AG09309 (cell line): ENCODE data around the gene PDIA3.
"Not testable (repeated sequence)": the region's sequence is repeated elsewhere in the genome, so short reads cannot be mapped to it uniquely, and the experiment has no call there.

Experiments
- DNase-seq: peaks from one replicate; pipeline ENCODE4 v3.0.0-alpha.2; 2010; ENCODE audit warnings: low read depth
- H3K4me3 ChIP-seq: 2 replicates; pipeline ENCODE4 v1.5.1; 2011; ENCODE audit warnings: mild to moderate bottlenecking, low read depth, low read length, moderate library complexity; ENCODE audit not compliant: control insufficient read depth
- TF ChIP-seq, protein P1 (sequence below): IDR thresholded peaks from 2 replicates; pipeline ENCODE4 v1.5.1; 2011; ENCODE audit warnings: mild to moderate bottlenecking, low read depth, low read length, inconsistent platforms; ENCODE audit not compliant: insufficient read depth, control insufficient read depth; ENCODE audit errors: missing control alignments

PDIA3 gene

DNA sequence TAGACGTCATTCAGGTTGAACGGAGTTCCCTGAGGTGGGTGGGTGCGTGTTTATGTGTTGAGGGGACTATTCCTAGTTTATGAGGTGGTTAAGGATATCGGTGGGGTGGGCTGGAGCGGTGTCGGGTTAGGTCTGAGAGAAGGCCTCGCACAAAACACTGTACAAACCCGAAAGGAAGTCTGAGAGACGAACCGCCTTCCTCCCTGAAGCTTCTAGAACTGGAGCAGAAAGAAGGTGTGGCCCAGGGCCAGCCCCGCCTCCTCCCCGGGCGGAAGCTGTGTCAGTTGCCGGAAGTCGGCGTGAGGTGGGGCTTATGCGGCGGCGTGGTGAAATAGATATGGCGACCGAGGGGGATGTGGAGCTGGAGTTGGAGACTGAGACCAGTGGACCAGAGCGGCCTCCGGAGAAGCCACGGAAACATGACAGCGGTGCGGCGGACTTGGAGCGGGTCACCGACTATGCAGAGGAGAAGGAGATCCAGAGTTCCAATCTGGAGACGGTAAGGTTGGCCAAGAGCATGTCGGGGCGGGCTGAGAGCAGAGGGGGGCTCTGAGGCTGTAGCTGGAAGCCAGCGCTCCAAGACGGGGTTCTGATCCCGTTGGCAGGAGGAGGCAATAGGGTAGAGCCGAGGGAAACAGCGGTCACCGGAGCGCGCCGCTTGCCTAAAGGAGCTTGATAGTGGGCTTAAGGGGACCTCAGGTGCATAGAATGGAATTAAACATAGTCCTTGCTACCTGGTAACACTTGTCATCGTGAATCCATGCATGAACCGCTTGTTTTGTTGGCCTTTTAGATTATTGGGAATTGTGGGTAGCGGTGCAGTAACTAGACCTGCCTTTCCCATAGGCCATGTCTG, 54.3 kb downstream of the PDIA3 start, which contains the start of gene HYPK:
TSS of gene HYPK (plus strand) at position 314 of the 856 bp plus-strand sequence. CDS start at position 338, 24 bp downstream.
- peak within 1 kb of the TSS; percentile 95 for H3K4me3 ChIP-seq
- DNase-seq = peak; percentile 42
- TF ChIP-seq, protein P1, sequence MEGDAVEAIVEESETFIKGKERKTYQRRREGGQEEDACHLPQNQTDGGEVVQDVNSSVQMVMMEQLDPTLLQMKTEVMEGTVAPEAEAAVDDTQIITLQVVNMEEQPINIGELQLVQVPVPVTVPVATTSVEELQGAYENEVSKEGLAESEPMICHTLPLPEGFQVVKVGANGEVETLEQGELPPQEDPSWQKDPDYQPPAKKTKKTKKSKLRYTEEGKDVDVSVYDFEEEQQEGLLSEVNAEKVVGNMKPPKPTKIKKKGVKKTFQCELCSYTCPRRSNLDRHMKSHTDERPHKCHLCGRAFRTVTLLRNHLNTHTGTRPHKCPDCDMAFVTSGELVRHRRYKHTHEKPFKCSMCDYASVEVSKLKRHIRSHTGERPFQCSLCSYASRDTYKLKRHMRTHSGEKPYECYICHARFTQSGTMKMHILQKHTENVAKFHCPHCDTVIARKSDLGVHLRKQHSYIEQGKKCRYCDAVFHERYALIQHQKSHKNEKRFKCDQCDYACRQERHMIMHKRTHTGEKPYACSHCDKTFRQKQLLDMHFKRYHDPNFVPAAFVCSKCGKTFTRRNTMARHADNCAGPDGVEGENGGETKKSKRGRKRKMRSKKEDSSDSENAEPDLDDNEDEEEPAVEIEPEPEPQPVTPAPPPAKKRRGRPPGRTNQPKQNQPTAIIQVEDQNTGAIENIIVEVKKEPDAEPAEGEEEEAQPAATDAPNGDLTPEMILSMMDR = no peak

DNA sequence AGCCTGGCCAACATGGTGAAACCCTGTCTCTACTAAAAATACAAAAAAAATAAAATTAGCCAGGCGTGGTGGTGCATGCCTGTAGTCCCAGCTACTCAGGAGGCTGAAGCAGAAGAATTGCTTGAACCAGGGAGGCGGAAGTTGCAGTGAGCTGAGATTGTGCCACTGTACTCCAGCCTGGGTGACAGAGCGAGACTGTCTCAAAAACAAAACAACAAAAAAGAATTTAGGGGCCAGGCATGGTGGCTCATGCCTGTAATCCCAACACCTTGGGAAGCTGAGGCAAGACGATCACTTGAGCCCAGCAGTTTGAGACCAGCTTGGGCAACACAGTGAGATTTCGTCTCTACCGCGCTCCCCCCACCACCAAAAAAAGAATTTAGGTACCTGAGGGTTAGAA, 56.4 kb downstream of the PDIA3 start:
- not testable (repeated sequence) for H3K4me3 ChIP-seq, DNase-seq

DNA sequence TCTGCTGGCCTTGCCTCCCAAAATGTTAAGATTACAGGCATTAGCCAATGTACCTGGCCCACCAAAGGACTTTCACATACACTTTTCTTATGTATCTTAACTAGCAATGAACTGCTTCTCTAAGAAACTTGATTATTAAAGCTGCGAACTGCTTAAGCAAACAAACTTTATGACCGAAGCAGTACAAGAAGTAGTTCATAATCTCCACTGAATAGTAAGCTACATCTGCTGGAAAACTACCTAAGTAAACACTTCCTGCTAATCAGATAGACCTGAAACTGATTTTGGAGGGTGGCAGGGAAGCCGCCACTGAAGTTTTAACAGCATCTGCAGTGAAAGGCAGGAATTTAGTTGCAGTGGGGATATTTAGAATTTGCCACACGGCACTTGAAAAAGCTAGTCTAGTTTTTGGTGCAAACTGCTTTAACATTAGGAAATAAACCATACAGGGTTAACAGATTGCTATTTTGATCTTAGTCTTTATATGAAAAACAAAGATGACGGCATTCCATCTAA, 62.3 kb downstream of the PDIA3 start:
- TF ChIP-seq, protein P1 = no peak
- no peak for DNase-seq
- H3K4me3 ChIP-seq = no peak overlapping the region

DNA sequence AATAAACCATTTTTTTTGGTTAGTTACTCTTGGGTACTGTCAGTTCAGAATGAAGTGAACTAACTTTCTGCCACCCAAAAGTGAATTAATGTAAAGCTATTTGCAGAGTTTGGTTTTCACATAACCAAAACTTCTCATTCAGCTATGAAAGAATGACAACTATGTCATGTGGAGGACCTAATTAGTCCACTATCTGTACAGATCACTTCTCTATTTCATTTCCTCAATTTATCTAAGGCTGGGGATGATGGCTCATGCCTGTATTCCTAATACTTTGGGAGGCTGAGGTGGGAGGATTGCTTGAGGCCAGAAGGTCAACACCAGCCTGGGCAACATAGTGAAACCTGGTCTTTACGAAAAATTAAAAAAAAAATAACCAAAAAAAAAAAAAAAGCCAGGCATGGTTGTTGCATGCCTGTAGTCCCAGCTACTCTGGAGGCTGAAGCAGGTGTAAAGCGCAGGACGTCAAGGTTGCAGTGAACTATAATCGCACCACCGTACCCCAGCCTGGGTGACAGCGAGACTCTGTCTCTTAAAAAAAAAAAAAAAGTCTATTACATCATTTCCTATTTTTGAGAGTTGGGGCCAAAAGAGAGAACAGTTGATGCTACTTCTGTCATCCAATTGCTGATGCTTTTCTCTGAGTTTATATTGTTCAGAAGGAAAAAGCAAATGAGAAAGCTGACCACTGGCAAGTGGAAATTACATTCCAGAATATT, 62.9 kb downstream of the PDIA3 start:
- DNase-seq = no peak
- H3K4me3 ChIP-seq = no peak overlapping the region
- TF ChIP-seq, protein P1 = no peak

DNA sequence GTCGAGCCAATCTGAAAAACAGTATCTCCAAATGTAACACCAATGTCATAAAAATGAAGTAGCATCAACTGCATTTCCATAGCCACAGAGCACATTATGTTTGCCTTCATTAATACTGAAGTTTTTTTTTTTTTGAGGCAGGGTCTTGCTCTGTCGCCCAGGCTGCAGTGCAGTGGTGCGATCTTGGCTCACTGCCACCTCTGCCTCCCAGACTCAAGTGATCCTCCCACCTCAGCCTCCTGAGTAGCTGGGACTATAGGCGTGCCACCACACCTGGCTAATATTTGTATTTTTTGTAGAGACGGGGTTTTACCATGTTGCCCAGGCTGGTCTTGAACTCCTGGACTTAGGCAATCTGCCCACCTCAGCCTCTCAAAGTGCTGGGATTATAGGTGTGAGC, 68.8 kb downstream of the PDIA3 start:
- not testable (repeated sequence) for H3K4me3 ChIP-seq

DNA sequence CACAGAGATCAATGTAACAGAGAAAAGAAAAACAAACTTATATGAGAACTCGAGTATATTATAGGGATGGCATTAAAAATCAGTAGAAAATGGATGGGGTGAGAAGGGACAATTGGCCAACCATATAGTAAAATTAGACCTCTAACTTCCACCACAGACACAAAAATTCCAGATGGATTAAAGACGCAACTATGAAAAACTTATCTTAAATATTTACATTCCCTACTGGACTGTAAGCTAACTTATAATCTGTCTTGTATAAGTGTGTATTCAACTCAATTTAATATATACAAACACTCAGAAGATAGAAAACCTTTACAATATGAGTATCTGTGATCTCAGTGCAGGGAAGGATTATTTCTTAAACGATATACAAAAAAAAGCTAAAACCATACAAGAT, 75.3 kb downstream of the PDIA3 start:
- DNase-seq = no peak
- no peak overlapping the region for H3K4me3 ChIP-seq

More for the DNA sequence above, 68.8 kb downstream of the PDIA3 start:
- not testable (repeated sequence) for DNase-seq

More for the DNA sequence above, 75.3 kb downstream of the PDIA3 start:
- TF ChIP-seq, protein P1 = no peak
